Tibial nerve (tissue), 4 donors: ENCODE measurements around the gene PLAC1. TPM values are rescaled to one million over a fixed set of nuclear protein-coding genes. Genes with fewer than 3 reads are reported as not detected.

Source experiments
- DNase-seq, 2 donors: peaks; one replicate each; pipeline ENCODE4 v3.0.0-alpha.2; 2019; ENCODE audit warnings: low spot score in 2 of 2
- H3K27ac ChIP-seq, 4 donors: fragments of 200-600 bp; sonication (generic) in 3 of 4; one replicate each; pipeline ENCODE4 v1.5.1; 2017 to 2019; ENCODE audit warnings: mild to moderate bottlenecking in 1 of 4
- H3K27me3 ChIP-seq, 2 donors: fragments of 200-600 bp; sonication (generic) in 1 of 2; one replicate each; pipeline versions ENCODE4 v1.5.1 to v1.6.0; 2017 to 2019
- H3K36me3 ChIP-seq, 3 donors: fragments of 200-600 bp; sonication (generic); one replicate each; pipeline ENCODE4 v1.5.1; 2018 to 2019
- H3K4me1 ChIP-seq, 4 donors: fragments of 200-600 bp; sonication (generic) in 3 of 4; one replicate each; pipeline ENCODE4 v1.5.1; 2017 to 2019
- H3K4me3 ChIP-seq, 4 donors: fragments of 200-600 bp; sonication (generic) in 3 of 4; one replicate each; pipeline ENCODE4 v1.5.1; 2017 to 2019; ENCODE audit warnings: mild to moderate bottlenecking in 1 of 4, moderate library complexity in 1 of 4
- H3K9me3 ChIP-seq, 4 donors: fragments of 200-600 bp; sonication (generic) in 3 of 4; one replicate each; pipeline ENCODE4 v1.5.1; 2017 to 2019
- EP300 ChIP-seq, 2 donors: sonication (generic); formaldehyde crosslinking; IDR thresholded peaks; one replicate each; pipeline ENCODE4 v1.6.1; 2017; ENCODE audit warnings: antibody characterized with exemption in 2 of 2, mild to moderate bottlenecking in 1 of 2
- POLR2A ChIP-seq, 2 donors: fragments of 450-650 bp; IDR thresholded peaks; one replicate each; pipeline ENCODE4 v1.6.1; 2017; ENCODE audit warnings: antibody characterized with exemption in 2 of 2, mild to moderate bottlenecking in 2 of 2, moderate library complexity in 2 of 2
- WGBS, 2 donors: methylation state at CpG; one replicate each; pipeline ENCODE4 v1.1.5; 2018; 5-methylcytosine and 5-hydroxymethylcytosine counted together
- total RNA-seq, 4 donors: library from RNA; depleted of rRNA; stranded (reverse); fragments of >200 nt; gene quantifications; one replicate each; pipeline ENCODE4 v1.1.0, GENCODE V29; 2016
- TF ChIP-seq, protein P1 (sequence below), 5 experiments: fragments of 200-600 bp in 3 of 5; fragments of 450-650 bp in 2 of 5; sonication (generic) in 3 of 5; IDR thresholded peaks; one replicate each; pipeline ENCODE4 v1.5.1; 2016 to 2019; ENCODE audit warnings: antibody characterized with exemption in 5 of 5, mild to moderate bottlenecking in 3 of 5, moderate library complexity in 2 of 5

Gene PLAC1
- total RNA-seq, 4 donors from 2014 or later = not detected

DNA sequence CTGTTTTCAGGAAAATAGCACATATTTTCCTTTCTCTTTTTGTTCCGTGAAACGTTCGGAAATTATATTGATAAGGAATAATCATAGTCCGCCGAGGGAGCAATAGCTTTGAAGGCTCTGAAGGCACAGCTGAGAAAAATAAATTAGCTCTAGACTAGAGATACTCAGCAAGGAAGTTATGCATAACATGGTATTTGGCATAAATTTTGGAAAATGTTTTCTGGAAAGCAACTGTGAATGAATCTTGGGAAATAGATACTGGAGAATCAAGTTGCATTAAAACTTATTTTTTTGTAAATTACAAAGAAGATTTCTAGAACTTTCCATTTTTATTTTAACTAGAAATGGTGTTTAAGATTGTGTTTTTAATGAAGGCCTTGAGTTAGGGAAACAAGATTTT is 105.9 kb downstream of the PLAC1 start:
- no peak for DNase-seq
- 71 to 75% methylated on average over 5 of the region's 5 CpGs for WGBS, 2 donors
- Histone ChIP-seq H3K4me3 (no peak overlapping the region), H3K9me3 (no peaks in the 10 kb centered on the region), H3K27me3 (peaks cover 0 to 54% of the 10 kb centered on the region in 2 donors), H3K36me3 (no peaks in the 10 kb centered on the region), H3K4me1 (peaks cover 0 to 25% (median 0%) of the 10 kb centered on the region in 4 donors), H3K27ac (no peak overlapping the region)
- TF ChIP-seq, protein P1, sequence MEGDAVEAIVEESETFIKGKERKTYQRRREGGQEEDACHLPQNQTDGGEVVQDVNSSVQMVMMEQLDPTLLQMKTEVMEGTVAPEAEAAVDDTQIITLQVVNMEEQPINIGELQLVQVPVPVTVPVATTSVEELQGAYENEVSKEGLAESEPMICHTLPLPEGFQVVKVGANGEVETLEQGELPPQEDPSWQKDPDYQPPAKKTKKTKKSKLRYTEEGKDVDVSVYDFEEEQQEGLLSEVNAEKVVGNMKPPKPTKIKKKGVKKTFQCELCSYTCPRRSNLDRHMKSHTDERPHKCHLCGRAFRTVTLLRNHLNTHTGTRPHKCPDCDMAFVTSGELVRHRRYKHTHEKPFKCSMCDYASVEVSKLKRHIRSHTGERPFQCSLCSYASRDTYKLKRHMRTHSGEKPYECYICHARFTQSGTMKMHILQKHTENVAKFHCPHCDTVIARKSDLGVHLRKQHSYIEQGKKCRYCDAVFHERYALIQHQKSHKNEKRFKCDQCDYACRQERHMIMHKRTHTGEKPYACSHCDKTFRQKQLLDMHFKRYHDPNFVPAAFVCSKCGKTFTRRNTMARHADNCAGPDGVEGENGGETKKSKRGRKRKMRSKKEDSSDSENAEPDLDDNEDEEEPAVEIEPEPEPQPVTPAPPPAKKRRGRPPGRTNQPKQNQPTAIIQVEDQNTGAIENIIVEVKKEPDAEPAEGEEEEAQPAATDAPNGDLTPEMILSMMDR (IDR thresholded peaks at IDR 0.05) = no peak
- no peak for TF ChIP-seq POLR2A (IDR thresholded peaks at IDR 0.05)
- TF ChIP-seq EP300 (IDR thresholded peaks at IDR 0.05) = no peak

GRCh38 chrX:134551376-134552048 is 106.8 kb downstream of the PLAC1 start:
- peaks cover 0 to 63% of the 10 kb centered on the region in 2 donors for H3K27me3 ChIP-seq
- H3K27ac ChIP-seq = no peak overlapping the region
- DNase-seq = no peak
- no peaks in the 10 kb centered on the region for H3K36me3 ChIP-seq
- H3K4me3 ChIP-seq = peak overlapping the region in 2 of 4 donors; percentile 41 to 62
- H3K4me1 ChIP-seq = peaks cover 0 to 25% (median 0%) of the 10 kb centered on the region in 4 donors
- no peaks in the 10 kb centered on the region for H3K9me3 ChIP-seq
- 26 to 49% methylated on average over 22 of the region's 22 CpGs for WGBS, 2 donors
- TF ChIP-seq POLR2A (IDR thresholded peaks at IDR 0.05) (no peak), EP300 (IDR thresholded peaks at IDR 0.05) (no peak)
- TF ChIP-seq, protein P1 (IDR thresholded peaks at IDR 0.05) = no peak

- TF ChIP-seq, protein P1 (IDR thresholded peaks at IDR 0.05) = no peak
- peak in 1 of 2 donors; percentile 51 for TF ChIP-seq EP300 (IDR thresholded peaks at IDR 0.05)
- Histone ChIP-seq H3K27ac (peak overlapping the region in 3 of 4 donors; percentile 19 to 78 (median 49)), H3K9me3 (no peaks in the 10 kb centered on the region), H3K36me3 (no peaks in the 10 kb centered on the region), H3K27me3 (peaks cover 0 to 90% of the 10 kb centered on the region in 2 donors), H3K4me1 (peaks cover 0 to 32% (median 0%) of the 10 kb centered on the region in 4 donors), H3K4me3 (peak overlapping the region; percentile 20 to 62 (median 38))
- 1 to 31% methylated on average over 33 of the region's 33 CpGs for WGBS, 2 donors
- no peak for DNase-seq
These were observed 109.7 kb downstream of the PLAC1 start for GRCh38 chrX:134548257-134549201.

DNA sequence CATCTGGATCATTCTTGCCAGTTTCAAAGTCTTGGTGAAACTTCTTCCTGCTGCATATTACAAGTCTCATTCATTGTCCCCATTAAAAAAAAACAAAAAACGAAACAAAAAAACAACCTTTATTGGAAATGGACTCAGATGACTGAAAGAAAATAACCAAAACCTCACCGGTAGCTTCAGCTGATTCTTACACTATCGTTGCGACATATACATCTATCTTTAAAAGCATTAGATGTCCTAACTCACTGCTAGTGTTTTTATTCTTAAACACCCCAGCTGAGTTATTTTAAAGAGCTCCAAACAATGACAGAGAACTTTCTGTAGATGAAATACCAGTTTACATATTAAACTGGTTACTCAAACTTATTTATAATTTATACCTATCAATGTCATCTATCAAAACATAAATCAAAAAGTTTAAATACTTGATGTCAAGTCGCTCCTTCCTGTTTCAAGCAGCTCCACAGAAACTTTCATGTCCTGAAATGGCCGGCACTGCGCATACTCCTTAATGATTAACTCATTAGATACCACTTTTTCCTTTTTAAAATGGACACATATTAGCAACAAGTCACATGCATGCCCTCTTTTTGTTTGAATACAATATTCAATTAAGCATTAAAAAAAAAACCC is 111.1 kb downstream of the PLAC1 start:
- H3K27me3 ChIP-seq = peaks cover 0 to 89% of the 10 kb centered on the region in 2 donors
- H3K9me3 ChIP-seq = no peaks in the 10 kb centered on the region
- no peak for DNase-seq
- no peak for TF ChIP-seq POLR2A (IDR thresholded peaks at IDR 0.05)
- no peak overlapping the region for H3K4me3 ChIP-seq
- peaks cover 0 to 32% (median 0%) of the 10 kb centered on the region in 4 donors for H3K4me1 ChIP-seq
- no peak overlapping the region for H3K27ac ChIP-seq
- WGBS, 2 donors = 66 to 67% methylated on average over 7 of the region's 7 CpGs
- H3K36me3 ChIP-seq = no peaks in the 10 kb centered on the region

DNA sequence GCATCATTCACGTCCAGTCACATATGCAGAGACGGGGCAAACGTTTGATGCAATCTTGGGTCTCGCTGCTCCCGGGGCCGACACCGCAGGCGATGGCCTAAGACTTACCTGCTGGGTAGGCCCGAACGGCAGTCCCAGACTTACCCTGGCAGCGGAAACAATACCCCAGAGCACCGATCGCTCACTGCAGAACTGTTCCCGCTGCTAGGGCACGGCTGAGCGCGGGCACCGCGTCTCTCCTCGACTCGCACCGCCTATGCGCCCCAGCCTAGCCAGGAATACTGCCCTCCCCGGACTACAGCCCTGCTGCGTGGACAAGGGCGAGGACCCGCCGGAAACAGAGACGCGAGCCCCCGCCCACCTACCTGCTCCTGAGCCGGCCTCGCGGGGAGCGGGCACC is 112.1 kb downstream of the PLAC1 start:
- no peak for DNase-seq
- no peaks in the 10 kb centered on the region for H3K36me3 ChIP-seq
- H3K4me3 ChIP-seq = no peak overlapping the region
- 67 to 100% methylated on average over 2 to 34 of the region's 35 CpGs for WGBS, 2 donors
- H3K27me3 ChIP-seq = peaks cover 0 to 83% of the 10 kb centered on the region in 2 donors
- H3K4me1 ChIP-seq = peaks cover 0 to 32% (median 0%) of the 10 kb centered on the region in 4 donors
- H3K9me3 ChIP-seq = no peaks in the 10 kb centered on the region
- TF ChIP-seq, protein P1 (IDR thresholded peaks at IDR 0.05) = no peak
- TF ChIP-seq EP300 (IDR thresholded peaks at IDR 0.05) = no peak
- TF ChIP-seq POLR2A (IDR thresholded peaks at IDR 0.05) = no peak
- H3K27ac ChIP-seq = no peak overlapping the region
